Heart left ventricle (tissue), 13 donors: Measurements from ENCODE around the gene CHL1.

Experiments
- CTCF ChIP-seq, 12 donors: fragments of 200-600 bp; sonication (generic) in 4 of 12; IDR thresholded peaks; one replicate each; pipeline versions ENCODE4 v1.5.0 to v1.8.0; 2018 to 2022; ENCODE audit warnings: antibody characterized with exemption in 12 of 12, mild to moderate bottlenecking in 5 of 12
- POLR2A ChIP-seq, 2 donors: fragments of 450-650 bp; IDR thresholded peaks; one replicate each; pipeline ENCODE4 v1.6.1; 2017; ENCODE audit warnings: antibody characterized with exemption in 2 of 2, mild to moderate bottlenecking in 2 of 2, moderate library complexity in 2 of 2
- donor health status: ischemic (EF 13 %, LVEDD 7.1; RV severe dilation, severe dysfunction).
- donor health status: DM: no; HTN: yes; CAD: no.
- donor health status: DM: no; HTN: no; CAD: no.
- donor health status: ischemic (EF 25% LVEDD 6.9; RV normal size, moderate dysfunction).
- donor health status: ischemic (EF 25% LVEDD 5.7; RV mildly dilated, moderate dysfunction).
- donor health status: ischemic (EF 35%, LVEDD 5.7; RV mildly dilated, moderate dysfunction).
- donor health status: nonischemic (EF 11% LVEDD 7.7; RV severe dilation, severe dysfunction).
- donor health status: DM: yes; HTN: yes; CAD: no.
- donor health status: PGD.
- donor health status: ischemic (EF 29% LVEDD 5.4; RV normal size, mild dysfunction).
- donor health status: nonischemic (EF 23%, LVEDD 6.1; RV moderate dilation, normal function).

GRCh38 chr3:299590-300301 lies 103.2 kb downstream of the CHL1 start:
- TF ChIP-seq CTCF (IDR thresholded peaks at IDR 0.05) = no peak
- TF ChIP-seq POLR2A (IDR thresholded peaks at IDR 0.05) = no peak
